Right hindlimb (tissue), 1 donor: ENCODE measurements around the gene GPR39.

Experiments used
- DNase-seq: peaks from one replicate; pipeline ENCODE4 v3.0.0-alpha.2; 2018

GPR39 gene

DNA sequence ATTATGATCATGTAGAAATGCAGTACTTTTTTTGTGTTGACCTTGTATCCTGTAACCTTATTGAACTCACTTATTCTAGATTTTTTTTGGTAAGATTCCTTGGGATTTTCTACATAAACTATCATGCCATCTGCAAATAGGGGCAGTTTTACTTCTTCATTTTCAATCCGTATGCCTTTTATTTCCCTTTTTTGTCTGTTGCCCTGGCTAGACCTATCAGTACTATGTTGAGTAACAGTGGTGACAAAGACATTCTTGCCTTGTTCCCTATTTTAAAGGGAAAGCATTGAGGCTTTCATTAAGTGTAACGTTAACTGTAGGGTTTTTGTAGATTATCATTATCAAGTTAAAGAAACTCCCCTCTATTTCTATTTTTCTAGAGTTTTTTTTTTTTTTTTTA is 161.1 kb downstream of the GPR39 start:
- no peak for DNase-seq

GRCh38 chr2:132581591-132581990 is 165.0 kb downstream of the GPR39 start:
- no peak for DNase-seq

DNA sequence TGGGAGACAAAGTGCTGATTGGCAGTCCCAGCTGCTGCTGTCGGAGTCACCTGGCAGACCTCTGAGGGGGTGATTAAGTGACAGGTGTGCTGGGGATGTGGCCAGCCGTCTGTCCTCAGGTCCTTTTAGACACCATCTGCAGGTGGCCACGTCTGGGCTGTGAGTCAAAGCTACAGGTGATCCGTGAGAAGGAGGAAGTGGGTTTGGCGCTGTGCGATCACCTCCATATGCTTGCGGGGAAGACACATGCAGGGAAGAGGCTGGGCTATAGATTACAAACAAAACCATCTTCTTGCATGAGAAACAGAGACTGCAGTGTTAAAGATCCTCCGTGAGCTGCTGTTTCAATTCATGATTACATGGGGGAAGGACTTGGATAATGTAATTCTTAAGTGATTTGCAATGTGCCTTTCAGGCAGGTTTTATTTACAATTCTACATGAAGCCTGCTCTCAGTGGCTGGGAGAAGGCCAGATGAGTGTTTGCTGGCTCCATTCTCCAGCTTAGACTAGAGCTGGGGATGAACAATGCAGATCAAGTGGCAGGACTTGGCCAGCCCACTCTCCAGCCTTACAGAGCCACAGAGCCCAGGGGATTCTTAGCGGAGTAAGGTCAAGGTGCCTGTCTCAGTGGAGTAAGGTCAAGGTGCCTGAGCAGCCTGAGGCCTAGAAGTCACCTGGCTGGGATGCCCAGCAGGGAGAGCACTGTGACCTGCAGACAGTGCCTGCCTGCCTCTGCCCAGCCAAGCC is 165.6 kb downstream of the GPR39 start:
- peak; percentile 61 for DNase-seq

DNA sequence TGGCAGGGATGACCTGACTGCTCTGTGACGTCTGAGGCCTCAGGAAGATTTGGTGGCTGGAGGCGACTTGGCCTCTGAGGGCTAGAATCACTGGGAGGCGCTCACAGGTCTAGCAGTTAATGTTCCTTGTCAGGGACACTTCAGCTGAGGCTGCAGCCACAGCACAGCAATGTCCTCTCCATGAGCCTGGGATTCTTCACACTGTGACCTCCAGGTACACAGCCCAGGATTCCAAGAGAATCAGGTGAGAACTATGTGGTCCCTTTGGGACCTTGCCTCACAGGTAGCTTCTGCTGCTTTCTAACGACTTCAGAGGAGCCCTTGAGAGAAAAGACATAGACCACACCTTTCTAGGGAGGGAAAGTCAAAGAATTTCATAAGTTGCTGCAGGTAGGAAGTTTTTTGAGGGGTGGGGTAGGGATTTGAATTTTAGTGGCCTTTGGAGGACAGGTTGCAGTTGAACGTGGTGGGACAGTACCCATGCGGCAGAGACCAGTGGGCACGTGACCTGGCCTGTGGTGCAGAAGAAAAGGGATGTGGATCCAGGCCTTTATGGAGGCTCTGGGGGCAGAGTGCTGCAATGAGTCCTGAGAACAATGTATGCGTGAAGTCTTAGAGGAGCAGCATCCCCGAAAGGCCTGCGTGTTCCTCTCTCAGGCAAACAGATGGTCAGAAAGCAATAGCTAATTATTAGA is 167.2 kb downstream of the GPR39 start:
- DNase-seq: no peak

- DNase-seq: no peak
These were observed 168.6 kb downstream of the GPR39 start for GRCh38 chr2:132584976-132585817.

GRCh38 chr2:132586101-132586511 is 169.5 kb downstream of the GPR39 start:
- no peak for DNase-seq

DNA sequence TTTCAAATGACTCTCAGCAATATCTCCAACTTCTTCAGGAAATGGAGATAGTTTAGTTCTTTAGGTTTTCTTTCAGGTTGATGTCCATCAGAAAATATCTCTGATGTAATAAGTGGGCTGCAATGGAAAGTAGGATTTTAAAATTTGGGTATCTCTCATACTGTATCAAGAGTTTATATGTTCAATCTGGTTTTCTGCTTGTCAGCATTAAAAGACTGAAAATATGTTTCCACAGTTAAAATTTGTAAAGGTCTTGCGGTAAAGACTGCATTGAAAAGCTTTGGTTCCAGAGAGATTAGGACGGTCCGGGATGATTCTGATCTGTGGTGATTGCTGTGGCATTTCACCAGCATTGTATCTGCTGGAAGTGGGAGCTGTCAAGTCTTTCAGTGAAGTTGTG is 170.2 kb downstream of the GPR39 start:
- DNase-seq: no peak

- no peak for DNase-seq
These were observed 172.0 kb downstream of the GPR39 start for GRCh38 chr2:132588576-132588975.

GRCh38 chr2:132589111-132589830 is 172.7 kb downstream of the GPR39 start:
- DNase-seq: no peak

GRCh38 chr2:132589966-132590365 is 173.4 kb downstream of the GPR39 start:
- DNase-seq: no peak

GRCh38 chr2:132593171-132593570 is 176.6 kb downstream of the GPR39 start:
- DNase-seq: no peak

- DNase-seq: no peak
These were observed 178.6 kb downstream of the GPR39 start for GRCh38 chr2:132595186-132595585.

GRCh38 chr2:132595693-132596092 is 179.1 kb downstream of the GPR39 start:
- no peak for DNase-seq

- no peak for DNase-seq
These were observed 180.6 kb downstream of the GPR39 start for GRCh38 chr2:132597166-132597565.

- DNase-seq: no peak
These were observed 181.2 kb downstream of the GPR39 start for GRCh38 chr2:132597831-132598230.

DNA sequence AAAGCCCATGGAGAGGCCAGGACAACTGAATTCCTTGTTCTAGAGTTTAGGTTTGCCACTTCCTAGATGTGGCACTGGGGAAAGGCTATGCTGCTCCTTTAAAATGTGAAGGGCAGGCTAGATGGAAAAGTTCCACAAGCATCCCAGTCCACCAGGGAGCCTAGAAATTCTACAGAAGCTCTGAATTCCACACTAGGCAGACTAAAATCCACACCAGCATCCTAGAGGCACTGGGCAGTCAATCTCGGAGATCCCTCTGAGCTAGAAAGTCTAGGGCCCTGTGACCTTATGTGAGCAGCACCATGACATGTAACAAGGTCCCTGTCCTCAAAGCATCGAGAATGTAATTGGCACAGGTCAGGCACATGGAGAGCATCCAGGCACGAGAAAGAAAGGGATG is 181.9 kb downstream of the GPR39 start:
- no peak for DNase-seq

DNA sequence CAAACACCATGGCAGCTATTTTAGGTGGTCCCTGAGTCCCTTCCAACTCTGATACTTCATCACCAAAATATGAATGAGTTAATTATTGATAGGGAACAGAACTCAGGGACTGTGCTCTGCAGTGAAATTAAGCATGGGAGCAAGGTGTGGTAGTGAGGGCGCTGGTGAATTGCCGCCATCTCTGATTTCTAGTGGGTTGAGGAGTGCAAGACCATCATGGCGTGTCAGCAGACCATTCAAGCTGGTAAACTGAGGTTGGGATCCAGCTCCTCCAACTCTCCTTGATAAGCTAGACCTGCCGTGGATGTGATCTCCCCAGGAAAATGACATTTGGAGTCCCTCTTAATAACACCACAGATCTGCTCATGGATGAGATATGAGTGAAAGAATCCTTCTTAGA is 183.0 kb downstream of the GPR39 start:
- DNase-seq: no peak

GRCh38 chr2:132604561-132604960 is 188.0 kb downstream of the GPR39 start:
- DNase-seq: no peak

DNA sequence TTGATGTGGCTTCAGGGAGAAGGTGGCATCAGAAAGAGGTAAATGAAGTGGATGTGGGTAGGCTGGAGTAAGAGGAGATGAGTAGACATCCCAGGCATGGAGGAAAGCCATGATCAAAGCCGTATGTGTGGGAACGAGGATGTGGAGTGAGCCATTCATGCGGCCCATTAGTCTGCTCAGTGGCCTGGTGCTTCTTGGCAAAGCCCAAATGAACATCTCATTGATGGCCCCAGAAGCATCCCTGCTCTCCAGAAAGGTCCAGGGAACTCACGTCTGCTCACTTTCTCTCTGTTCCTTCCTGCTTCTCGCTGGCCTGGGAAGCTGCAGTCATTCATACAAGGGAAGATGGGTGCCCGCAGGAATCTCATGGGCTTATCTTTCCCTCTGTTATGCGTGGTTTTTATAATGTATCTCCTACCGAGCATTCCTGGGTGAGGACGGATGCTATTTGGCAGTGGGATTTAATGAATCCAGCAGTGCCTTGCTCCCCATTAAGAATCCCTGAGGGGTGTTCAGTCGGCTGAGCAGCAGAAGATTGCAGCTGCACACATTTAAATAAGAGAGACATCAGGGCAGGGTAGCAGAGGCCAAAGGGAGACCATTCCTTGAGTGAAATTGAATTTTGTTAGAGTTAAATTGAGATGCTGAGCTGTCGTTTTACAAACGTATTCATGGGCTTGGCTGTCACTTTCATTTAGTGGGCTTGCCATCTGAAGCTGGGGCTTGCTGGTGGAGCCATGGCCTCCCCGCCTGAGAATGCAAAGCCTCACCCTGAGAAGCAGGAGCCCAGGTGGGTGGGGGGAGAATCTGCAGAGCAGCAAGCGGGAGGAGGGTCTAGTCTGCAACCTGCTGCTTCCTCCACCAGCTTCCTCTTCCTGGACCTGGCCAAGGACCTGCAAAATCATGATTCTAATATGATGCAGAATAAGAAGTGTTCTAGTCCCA is 188.9 kb downstream of the GPR39 start:
- DNase-seq: no peak

DNA sequence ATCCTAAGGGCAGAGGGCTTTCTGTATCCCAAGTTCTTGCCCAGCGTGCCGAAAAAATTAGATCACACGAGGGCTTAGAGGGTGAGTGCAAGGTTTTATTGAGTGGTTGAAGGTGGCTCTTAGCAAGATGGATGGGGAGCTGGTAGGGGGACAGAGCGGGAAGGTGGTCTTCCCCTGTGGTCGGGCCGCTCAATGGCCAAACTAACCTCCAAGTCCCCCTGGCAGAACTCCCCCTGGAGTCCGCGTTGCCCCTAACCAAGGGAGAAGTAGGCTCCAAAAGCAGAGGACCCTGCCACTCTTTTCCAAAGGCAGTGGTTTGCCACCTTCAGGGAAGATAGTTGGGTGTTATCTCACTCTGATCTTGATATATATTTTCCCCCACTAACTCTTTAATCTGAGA is 190.0 kb downstream of the GPR39 start:
- DNase-seq: no peak

DNA sequence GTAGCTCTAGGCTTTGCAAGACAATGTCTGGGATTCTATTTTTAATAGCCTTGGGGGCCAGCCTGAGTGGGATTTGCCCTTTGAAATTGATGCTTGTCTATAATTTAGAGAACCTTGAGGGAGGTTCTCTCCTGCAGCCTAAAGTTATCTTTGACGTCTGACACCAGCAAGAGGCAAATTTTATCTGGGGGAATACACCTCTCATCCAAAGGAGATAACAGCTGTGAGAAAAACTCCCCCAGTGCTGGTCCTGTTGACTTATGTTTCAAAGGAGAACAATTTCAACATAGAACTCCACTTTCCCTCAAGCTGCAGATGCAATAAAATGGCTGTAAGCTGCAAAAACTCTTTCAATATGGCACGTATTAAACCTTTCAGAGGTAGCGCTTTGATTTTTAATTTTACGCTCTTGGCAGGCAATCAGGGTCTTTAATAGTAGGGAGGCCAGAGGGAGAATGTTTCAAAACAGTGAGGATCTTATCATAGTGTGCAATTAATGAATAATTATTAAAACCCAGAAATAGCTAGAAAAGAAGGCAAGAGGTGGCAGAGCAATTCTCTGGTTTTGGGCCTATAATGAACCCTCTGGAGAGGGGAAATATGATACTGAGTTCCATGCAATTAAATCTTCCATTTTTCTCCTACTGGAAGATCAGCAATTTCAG is 191.0 kb downstream of the GPR39 start:
- DNase-seq: no peak
